ENCODE data around the gene PNCK. TPM values are rescaled to one million over a fixed set of nuclear protein-coding genes. Genes with fewer than 3 reads are reported as not detected.

PNCK gene
- total and polyA plus RNA-seq, 2 donors (not counting 1 experiment from before 2014, with no cell fraction given) = 0.33 TPM; not detected in 1

GRCh38 chrX:153669901-153670731 is 3.5 kb downstream of the PNCK start:
- no peaks in the 10 kb centered on the region for H3K9me3 ChIP-seq (ENCODE audit: control insufficient read depth, insufficient read depth, low read depth, low read length)
- no peaks in the 10 kb centered on the region for H3K27me3 ChIP-seq (ENCODE audit: control insufficient read depth, insufficient read depth, low read length)
- no peaks in the 10 kb centered on the region for H3K79me2 ChIP-seq (ENCODE audit: control insufficient read depth, insufficient read depth, low read length)
- no peaks in the 10 kb centered on the region for H3K36me3 ChIP-seq (ENCODE audit: control insufficient read depth, insufficient read depth, low read length)
- H4K20me1 ChIP-seq (ENCODE audit: control insufficient read depth, extremely low read depth, insufficient read depth, low read length) = no peaks in the 10 kb centered on the region
- no peak overlapping the region for H2AFZ ChIP-seq (ENCODE audit: low read length)
- H3K9ac ChIP-seq (ENCODE audit: insufficient read depth, low read length) = no peak overlapping the region
- TF ChIP-seq EZH2 (IDR thresholded peaks at IDR 0.05; ENCODE audit: low read length, missing control alignments) (no peak), CTCF (conservative IDR thresholded peaks at IDR 0.05 in 1 of 2, IDR thresholded peaks at IDR 0.05 in 1 of 2; ENCODE audit: low read depth in 1 of 2, low read length in 2 of 2) (no peak)
- H3K27ac ChIP-seq (ENCODE audit: insufficient read depth, low read length) = no peak overlapping the region
- no peak for DNase-seq (ENCODE audit: low read depth in 2 of 2)
- H3K4me3 ChIP-seq (replicated peaks in 1 of 4; ENCODE audit: control extremely low read depth in 1 of 4, insufficient read depth in 1 of 4, low read depth in 3 of 4, low read length in 4 of 4) = no peak overlapping the region
- H3K4me2 ChIP-seq (ENCODE audit: extremely low read depth, insufficient read depth, low read length) = no peak overlapping the region
- no peaks in the 10 kb centered on the region for H3K4me1 ChIP-seq (ENCODE audit: control insufficient read depth, extremely low read depth, insufficient read depth, low read length)

DNA sequence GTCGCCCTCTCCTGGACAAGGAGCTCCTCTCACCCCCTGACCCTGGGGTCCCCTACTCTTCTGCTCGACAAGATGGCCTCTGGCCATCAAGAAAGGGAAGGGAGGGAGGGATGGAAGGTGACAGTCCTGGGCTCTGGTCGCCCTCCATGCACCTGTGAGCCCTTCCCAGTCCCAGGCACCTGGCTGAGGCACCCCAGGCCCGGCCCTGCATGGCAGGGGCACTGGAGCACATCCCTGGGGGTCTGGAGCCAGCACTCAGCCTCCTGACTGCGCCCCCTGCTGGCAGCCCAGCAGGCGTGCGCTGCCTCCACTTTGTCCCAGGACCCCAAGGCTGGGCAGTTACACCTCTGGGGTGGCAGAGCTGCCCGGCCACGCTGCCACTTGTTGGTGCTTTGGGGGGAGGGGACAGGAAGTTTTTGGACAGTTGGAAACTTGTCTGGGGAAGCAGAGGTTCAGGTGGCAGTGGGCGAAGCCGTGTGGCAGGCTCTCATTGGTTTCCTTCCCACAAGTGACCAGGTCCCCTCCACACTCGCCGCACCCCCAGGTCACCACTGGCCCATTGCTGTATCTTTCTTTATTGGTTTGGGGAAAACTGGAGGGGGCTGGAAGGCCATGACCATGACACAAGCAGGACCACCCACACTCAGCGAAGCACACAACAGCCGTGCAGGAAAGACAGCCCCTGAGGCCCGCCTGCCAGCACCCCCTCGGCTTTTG is 4.3 kb downstream of the PNCK start:
- no peak overlapping the region for H2AFZ ChIP-seq (ENCODE audit: low read length)
- H3K27ac ChIP-seq (ENCODE audit: insufficient read depth, low read length) = no peak overlapping the region
- TF ChIP-seq EZH2 (IDR thresholded peaks at IDR 0.05; ENCODE audit: low read length, missing control alignments) = no peak
- TF ChIP-seq CTCF (conservative IDR thresholded peaks at IDR 0.05 in 1 of 2, IDR thresholded peaks at IDR 0.05 in 1 of 2; ENCODE audit: low read depth in 1 of 2, low read length in 2 of 2) = peak; percentile 49 to 56
- no peak for DNase-seq (ENCODE audit: low read depth in 2 of 2)
- no peaks in the 10 kb centered on the region for H3K4me1 ChIP-seq (ENCODE audit: control insufficient read depth, extremely low read depth, insufficient read depth, low read length)
- no peaks in the 10 kb centered on the region for H4K20me1 ChIP-seq (ENCODE audit: control insufficient read depth, extremely low read depth, insufficient read depth, low read length)
- no peak overlapping the region for H3K4me2 ChIP-seq (ENCODE audit: extremely low read depth, insufficient read depth, low read length)
- no peak overlapping the region for H3K9ac ChIP-seq (ENCODE audit: insufficient read depth, low read length)
- no peaks in the 10 kb centered on the region for H3K9me3 ChIP-seq (ENCODE audit: control insufficient read depth, insufficient read depth, low read depth, low read length)
- no peaks in the 10 kb centered on the region for H3K36me3 ChIP-seq (ENCODE audit: control insufficient read depth, insufficient read depth, low read length)
- no peak overlapping the region for H3K4me3 ChIP-seq (replicated peaks in 1 of 4; ENCODE audit: control extremely low read depth in 1 of 4, insufficient read depth in 1 of 4, low read depth in 3 of 4, low read length in 4 of 4)
- H3K27me3 ChIP-seq (ENCODE audit: control insufficient read depth, insufficient read depth, low read length) = no peaks in the 10 kb centered on the region
- H3K79me2 ChIP-seq (ENCODE audit: control insufficient read depth, insufficient read depth, low read length) = no peaks in the 10 kb centered on the region

DNA sequence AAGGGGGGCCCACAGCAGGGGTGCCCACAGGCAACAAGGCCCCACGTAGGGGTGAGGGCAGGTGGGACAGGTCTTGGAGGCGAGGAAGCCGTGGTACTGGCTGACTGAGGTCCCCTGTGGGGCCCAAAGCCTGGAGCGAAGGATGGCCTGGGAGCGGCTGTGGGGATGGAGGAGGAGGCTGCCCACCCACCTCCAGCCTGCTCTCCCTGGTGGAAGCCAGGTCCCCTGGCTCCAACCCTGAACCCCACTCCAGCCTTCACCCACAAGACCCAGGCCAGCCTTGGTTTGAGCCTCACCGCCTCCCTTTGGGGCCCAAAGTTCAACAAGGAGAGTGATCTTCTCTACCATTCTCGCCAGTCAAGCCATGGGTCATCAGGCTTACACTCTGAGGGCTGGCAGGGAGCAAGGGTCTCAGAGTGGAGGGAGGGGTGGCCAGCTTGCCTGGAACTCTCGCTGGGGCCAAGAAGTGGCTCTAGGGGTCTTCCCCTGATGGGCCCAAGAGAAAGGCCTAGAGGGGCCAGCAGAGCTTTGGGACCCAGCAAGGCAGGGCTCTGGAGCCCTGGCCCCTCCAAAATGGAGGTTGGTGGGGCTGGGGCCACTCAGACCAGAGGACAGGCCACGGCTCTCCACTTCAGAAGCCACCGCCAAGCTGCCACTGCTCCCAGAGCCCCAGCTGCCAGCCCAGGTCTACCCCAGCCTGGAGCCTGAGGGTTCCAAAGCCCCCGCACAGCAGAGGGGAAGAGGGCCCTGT is 5.0 kb downstream of the PNCK start:
- Histone ChIP-seq H3K36me3 (ENCODE audit: control insufficient read depth, insufficient read depth, low read length) (no peaks in the 10 kb centered on the region), H3K4me2 (ENCODE audit: extremely low read depth, insufficient read depth, low read length) (no peak overlapping the region), H3K79me2 (ENCODE audit: control insufficient read depth, insufficient read depth, low read length) (no peaks in the 10 kb centered on the region), H3K9ac (ENCODE audit: insufficient read depth, low read length) (no peak overlapping the region), H3K9me3 (ENCODE audit: control insufficient read depth, insufficient read depth, low read depth, low read length) (no peaks in the 10 kb centered on the region), H2AFZ (ENCODE audit: low read length) (no peak overlapping the region), H3K4me1 (ENCODE audit: control insufficient read depth, extremely low read depth, insufficient read depth, low read length) (no peaks in the 10 kb centered on the region), H3K27me3 (ENCODE audit: control insufficient read depth, insufficient read depth, low read length) (no peaks in the 10 kb centered on the region), H3K4me3 (replicated peaks in 1 of 4; ENCODE audit: control extremely low read depth in 1 of 4, insufficient read depth in 1 of 4, low read depth in 3 of 4, low read length in 4 of 4) (no peak overlapping the region), H3K27ac (ENCODE audit: insufficient read depth, low read length) (no peak overlapping the region), H4K20me1 (ENCODE audit: control insufficient read depth, extremely low read depth, insufficient read depth, low read length) (no peaks in the 10 kb centered on the region)
- TF ChIP-seq CTCF (conservative IDR thresholded peaks at IDR 0.05 in 1 of 2, IDR thresholded peaks at IDR 0.05 in 1 of 2; ENCODE audit: low read depth in 1 of 2, low read length in 2 of 2) = no peak
- no peak for TF ChIP-seq EZH2 (IDR thresholded peaks at IDR 0.05; ENCODE audit: low read length, missing control alignments)
- no peak for DNase-seq (ENCODE audit: low read depth in 2 of 2)
